HCT116 (cell line): ENCODE results near the gene PTPMT1. TPM values are rescaled to one million over a fixed set of nuclear protein-coding genes. Genes with fewer than 3 reads are reported as not detected.

Experiments used
- ATAC-seq: fragments of 200-7000 bp; cut with Tn5 transposase; 2 replicates; pipeline ENCODE4 v1.9.1; 2020; ENCODE audit warnings: mild to moderate bottlenecking, moderate library complexity
- BruUV-seq: library from RNA; stranded (reverse); fragments of 400-500 nt; replicated peaks from 2 replicates; lab custom pipeline; 2021; lab: Mats Ljungman, UMichigan
- CTCF ChIA-PET: fragments of 300-600 bp; sonication (Branson Sonifier 250); formaldehyde crosslinking; loops from one replicate; lab custom pipeline; 2021; ENCODE audit warnings: antibody characterized with exemption; lab: Charles Lee
- POLR2A ChIA-PET: fragments of 300-600, 350-600 bp; sonication (Branson Sonifier 250); formaldehyde crosslinking; loops from one replicate; lab custom pipeline; 2021; ENCODE audit warnings: antibody characterized with exemption; lab: Charles Lee
- RAD21 ChIA-PET, 2 experiments: fragments of 300-600 bp; sonication (Branson Sonifier 250); formaldehyde crosslinking; loops; one replicate each; lab custom pipeline; 2023; ENCODE audit warnings: low total read pairs in 2 of 2; ENCODE audit not compliant: uncharacterized antibody in 2 of 2, unreplicated experiment in 2 of 2, low non-redundant PET in 1 of 2; lab: Charles Lee
- DNase-seq: peaks from one replicate; pipeline ENCODE4 v3.0.0-alpha.2; 2010; ENCODE audit warnings: low read depth, low spot score
- H2AFZ ChIP-seq: fragments of 200-600 bp; shearing (Covaris generic), sonication (generic); 2 replicates; pipeline ENCODE4 v1.6.1; 2017; ENCODE audit warnings: low read depth, mixed run types, mixed read lengths, antibody characterized with exemption, low read length; ENCODE audit not compliant: poor library complexity, severe bottlenecking
- H3K27ac ChIP-seq: 2 replicates; pipeline ENCODE4 v1.5.1; 2012; ENCODE audit warnings: low read depth, low read length
- H3K27me3 ChIP-seq: fragments of 200-600 bp; sonication (generic); 2 replicates; pipeline ENCODE4 v1.6.1; 2016; ENCODE audit warnings: mixed run types, low read length, mixed read lengths; ENCODE audit not compliant: insufficient read depth
- H3K36me3 ChIP-seq, 2 experiments: fragments of 200-500 bp in 1 of 2; fragments of 200-600 bp in 1 of 2; sonication (Bioruptor generic) in 1 of 2; sonication (generic) in 1 of 2; 2 replicates each; pipeline versions ENCODE4 v1.5.1 to v1.6.1; 2014 to 2016; ENCODE audit warnings: low read length in 2 of 2, inconsistent platforms in 1 of 2, mixed read lengths in 1 of 2, mixed run types in 1 of 2; ENCODE audit not compliant: insufficient read depth in 2 of 2, control insufficient read depth in 1 of 2
- H3K4me1 ChIP-seq, 2 experiments: fragments of 200-600 bp in 1 of 2; sonication (generic) in 1 of 2; 2 replicates each; pipeline versions ENCODE4 v1.5.1 to v1.6.1; 2012 to 2017; ENCODE audit warnings: low read length in 2 of 2, inconsistent platforms in 1 of 2, mild to moderate bottlenecking in 1 of 2, mixed read lengths in 1 of 2, mixed run types in 1 of 2, moderate library complexity in 1 of 2; ENCODE audit not compliant: insufficient read depth in 2 of 2, control insufficient read depth in 1 of 2
- H3K4me2 ChIP-seq: fragments of 200-600 bp; sonication (generic); 2 replicates; pipeline ENCODE4 v1.6.1; 2017; ENCODE audit warnings: mixed run types, low read length, mixed read lengths
- H3K4me3 ChIP-seq, 2 experiments: fragments of 200-600 bp in 1 of 2; sonication (generic) in 1 of 2; replicated peaks in 1 of 2; 2 replicates each; pipeline ENCODE4 v1.5.1; 2011 to 2016; ENCODE audit warnings: low read length in 2 of 2, control low read depth in 1 of 2, low read depth in 1 of 2, mild to moderate bottlenecking in 1 of 2, mixed read lengths in 1 of 2, mixed run types in 1 of 2
- H3K79me2 ChIP-seq: fragments of 200-600 bp; sonication (generic); 2 replicates; pipeline ENCODE4 v1.6.1; 2017; ENCODE audit warnings: mild to moderate bottlenecking, mixed run types, low read length, moderate library complexity, mixed read lengths; ENCODE audit not compliant: insufficient read depth
- H3K9ac ChIP-seq: fragments of 200-600 bp; sonication (generic); 2 replicates; pipeline ENCODE4 v1.6.1; 2016; ENCODE audit warnings: low read length, mixed read lengths
- H3K9me2 ChIP-seq: fragments of 200-600 bp; sonication (generic), shearing (Covaris generic); 2 replicates; pipeline ENCODE4 v1.6.1; 2017; ENCODE audit warnings: mixed run types, mild to moderate bottlenecking, moderate library complexity; ENCODE audit not compliant: insufficient read depth
- H3K9me3 ChIP-seq, 2 experiments: fragments of 200-500 bp in 1 of 2; fragments of 200-600 bp in 1 of 2; sonication (Bioruptor generic) in 1 of 2; sonication (generic) in 1 of 2; 2 replicates each; pipeline ENCODE4 v1.6.1; 2014 to 2017; ENCODE audit warnings: low read length in 2 of 2, mixed read lengths in 2 of 2, inconsistent platforms in 1 of 2, low read depth in 1 of 2, mild to moderate bottlenecking in 1 of 2, mixed run types in 1 of 2, moderate library complexity in 1 of 2; ENCODE audit not compliant: control insufficient read depth in 1 of 2, insufficient read depth in 1 of 2
- H4K20me1 ChIP-seq: fragments of 200-600 bp; sonication (generic), shearing (Covaris generic); 2 replicates; pipeline ENCODE4 v1.6.1; 2017; ENCODE audit warnings: mixed run types, mild to moderate bottlenecking, moderate library complexity; ENCODE audit not compliant: insufficient read depth
- CBX3 ChIP-seq: IDR thresholded peaks from 2 replicates; pipeline ENCODE4 v1.6.1; 2012; ENCODE audit warnings: low read depth
- FOSL1 ChIP-seq: IDR thresholded peaks from 2 replicates; pipeline ENCODE4 v1.6.1; 2012; ENCODE audit warnings: low read depth
- MAX ChIP-seq: IDR thresholded peaks from 2 replicates; pipeline ENCODE4 v1.6.1; 2012
- REST ChIP-seq: IDR thresholded peaks from 2 replicates; pipeline ENCODE4 v1.6.1; 2012; ENCODE audit warnings: low read depth
- ZBTB33 ChIP-seq: IDR thresholded peaks from 2 replicates; pipeline ENCODE4 v1.6.1; 2011; ENCODE audit warnings: mild to moderate bottlenecking, low read length, moderate library complexity; ENCODE audit not compliant: insufficient replicate concordance; ENCODE audit errors: extremely low read depth
- ZFX ChIP-seq: fragments of 450-650 bp; IDR thresholded peaks from 2 replicates; pipeline ENCODE4 v1.6.1; 2017
- intact Hi-C: fragments of 100-400 bp; cut with micrococcal nuclease; formaldehyde crosslinking; loops from 2 replicates; pipeline ENCODE4 v1.10.0; 2022
- total RNA-seq: library from RNA; stranded (reverse); gene quantifications from one replicate; pipeline ENCODE4 v1.2.1, GENCODE V29; 2021; ENCODE audit not compliant: unreplicated experiment

PTPMT1 gene
- total RNA-seq, 1 experiment from 2014 or later, result 71.6 TPM

GRCh38 chr11:47587723-47588326 is 22.4 kb downstream of the PTPMT1 start:
- TF ChIP-seq ZFX (no peak), FOSL1 (no peak), MAX (no peak), CBX3 (no peak), ZBTB33 (no peak), REST (no peak)
- Histone ChIP-seq H3K79me2 (no peaks in the 10 kb centered on the region), H3K27ac (no peak overlapping the region), H2AFZ (no peak overlapping the region), H3K4me1 (no peaks in the 10 kb centered on the region), H4K20me1 (no peaks in the 10 kb centered on the region), H3K4me2 (no peak overlapping the region), H3K27me3 (peaks cover 2% of the 10 kb centered on the region; the same call in 1 of the 2 replicates), H3K9me2 (no peaks in the 10 kb centered on the region), H3K9me3 (no peaks in the 10 kb centered on the region), H3K4me3 (no peak overlapping the region), H3K36me3 (peaks cover 8 to 17% of the 10 kb centered on the region in 2 experiments; a peak in 3 of 4 replicates), H3K9ac (no peak overlapping the region)
- POLR2A ChIA-PET, result no interaction called here
- CTCF ChIA-PET, result no interaction called here
- DNase-seq (no peak), ATAC-seq (no peak)
- RAD21 ChIA-PET, result no interaction called here
- BruUV-seq, result no TSS peak
- intact Hi-C loops, result no loop called here
